ENCODE measurements around the gene ABHD5. TPM values are rescaled to one million over a fixed set of nuclear protein-coding genes. Genes with fewer than 3 reads are reported as not detected.

The ABHD5 gene
- total RNA-seq, 1 donor from 2014 or later: 33.2 TPM

GRCh38 chr3:43764056-43764455, 73.3 kb downstream of the ABHD5 start:
- FAIRE-seq (no peak), DNase-seq (ENCODE audit: low read depth) (no peak)
- no peaks in the 10 kb centered on the region for H3K27me3 ChIP-seq (ENCODE audit: control insufficient read depth, insufficient read depth, low read length)
- no peak overlapping the region for H3K4me3 ChIP-seq (ENCODE audit: low read depth, low read length)
- H3K36me3 ChIP-seq (ENCODE audit: control insufficient read depth, insufficient read depth, low read length): no peaks in the 10 kb centered on the region
- TF ChIP-seq CTCF (IDR thresholded peaks at IDR 0.05; ENCODE audit: insufficient read depth, low read length, severe bottlenecking): no peak

GRCh38 chr3:43764471-43764870, 73.7 kb downstream of the ABHD5 start:
- DNase-seq (ENCODE audit: low read depth): no peak
- TF ChIP-seq CTCF (IDR thresholded peaks at IDR 0.05; ENCODE audit: insufficient read depth, low read length, severe bottlenecking): no peak
- no peaks in the 10 kb centered on the region for H3K36me3 ChIP-seq (ENCODE audit: control insufficient read depth, insufficient read depth, low read length)
- H3K4me3 ChIP-seq (ENCODE audit: low read depth, low read length): no peak overlapping the region
- H3K27me3 ChIP-seq (ENCODE audit: control insufficient read depth, insufficient read depth, low read length): no peaks in the 10 kb centered on the region
- no peak for FAIRE-seq

GRCh38 chr3:43765521-43765971, 74.8 kb downstream of the ABHD5 start:
- Histone ChIP-seq H3K4me3 (ENCODE audit: low read depth, low read length) (no peak overlapping the region), H3K36me3 (ENCODE audit: control insufficient read depth, insufficient read depth, low read length) (no peaks in the 10 kb centered on the region), H3K27me3 (ENCODE audit: control insufficient read depth, insufficient read depth, low read length) (no peaks in the 10 kb centered on the region)
- no peak for FAIRE-seq
- peak; percentile 46 for DNase-seq (ENCODE audit: low read depth)
- no peak for TF ChIP-seq CTCF (IDR thresholded peaks at IDR 0.05; ENCODE audit: insufficient read depth, low read length, severe bottlenecking)

- H3K36me3 ChIP-seq (ENCODE audit: control insufficient read depth, insufficient read depth, low read length): no peaks in the 10 kb centered on the region
- peaks cover 1% of the 10 kb centered on the region for H3K27me3 ChIP-seq (ENCODE audit: control insufficient read depth, insufficient read depth, low read length)
- FAIRE-seq (no peak), DNase-seq (ENCODE audit: low read depth) (peak; percentile 91)
- no peak for TF ChIP-seq CTCF (IDR thresholded peaks at IDR 0.05; ENCODE audit: insufficient read depth, low read length, severe bottlenecking)
- H3K4me3 ChIP-seq (ENCODE audit: low read depth, low read length): no peak overlapping the region
These were observed 76.1 kb downstream of the ABHD5 start for GRCh38 chr3:43766672-43767465.

- Histone ChIP-seq H3K4me3 (ENCODE audit: low read depth, low read length) (no peak overlapping the region), H3K36me3 (ENCODE audit: control insufficient read depth, insufficient read depth, low read length) (no peaks in the 10 kb centered on the region), H3K27me3 (ENCODE audit: control insufficient read depth, insufficient read depth, low read length) (peaks cover 1% of the 10 kb centered on the region)
- no peak for FAIRE-seq
- TF ChIP-seq CTCF (IDR thresholded peaks at IDR 0.05; ENCODE audit: insufficient read depth, low read length, severe bottlenecking): no peak
- DNase-seq (ENCODE audit: low read depth): peak; percentile 79
These were observed 77.7 kb downstream of the ABHD5 start for GRCh38 chr3:43768381-43768973.

Data from bronchial epithelial cell (primary cell).